ENCODE results near the gene EVPL. TPM values are rescaled to one million over a fixed set of nuclear protein-coding genes. Genes with fewer than 3 reads are reported as not detected.

EVPL gene
- total RNA-seq, 1 experiment from 2014 or later, result 58.0 TPM

- intact Hi-C loops (cut with micrococcal nuclease), result no loop called here
- peaks cover 64 to 73% of the 10 kb centered on the region in 2 experiments for H3K36me3 ChIP-seq (ENCODE audit: control insufficient read depth in 1 of 2, insufficient read depth in 2 of 2, low read length in 2 of 2)
- H3K27ac ChIP-seq (ENCODE audit: low read depth, low read length), result no peak overlapping the region
- no peaks in the 10 kb centered on the region for H4K20me1 ChIP-seq (ENCODE audit: insufficient read depth)
- TF ChIP-seq EZH2 (IDR thresholded peaks at IDR 0.05), result no peak
- RAD21 ChIA-PET (ENCODE audit: low non-redundant PET in 1 of 2, low total read pairs in 2 of 2, uncharacterized antibody in 2 of 2, unreplicated experiment in 2 of 2), result no interaction called here
- BruUV-seq (replicated peaks), result no TSS peak
- POLR2A ChIA-PET, result no interaction called here
- no peak overlapping the region for H3K9ac ChIP-seq (ENCODE audit: low read length)
- ATAC-seq (no peak), DNase-seq (ENCODE audit: low read depth, low spot score) (no peak)
- peaks cover 38% of the 10 kb centered on the region for H3K79me2 ChIP-seq (ENCODE audit: insufficient read depth, low read length)
- H3K4me1 ChIP-seq (ENCODE audit: control insufficient read depth in 1 of 2, insufficient read depth in 2 of 2, low read length in 2 of 2), result peaks cover 29% of the 10 kb centered on the region in 2 experiments
- H3K27me3 ChIP-seq (ENCODE audit: insufficient read depth, low read length), result no peaks in the 10 kb centered on the region
- no peaks in the 10 kb centered on the region for H3K9me3 ChIP-seq (ENCODE audit: control insufficient read depth in 1 of 2, insufficient read depth in 1 of 2, low read depth in 1 of 2, low read length in 2 of 2)
- H3K4me3 ChIP-seq (replicated peaks in 1 of 2; ENCODE audit: low read depth in 1 of 2, low read length in 2 of 2), result no peak overlapping the region
- CTCF ChIA-PET, result no interaction called here
- H3K4me2 ChIP-seq (ENCODE audit: low read length), result no peak overlapping the region
- H2AFZ ChIP-seq (ENCODE audit: low read depth, low read length, poor library complexity, severe bottlenecking), result no peak overlapping the region
- no peaks in the 10 kb centered on the region for H3K9me2 ChIP-seq (ENCODE audit: insufficient read depth)
Measured at GRCh38 chr17:76049239-76049638, 22.1 kb upstream of the EVPL start.

- ATAC-seq, result no peak
- H4K20me1 ChIP-seq (ENCODE audit: insufficient read depth), result no peaks in the 10 kb centered on the region
Measured at GRCh38 chr17:76048711-76049110, 21.6 kb upstream of the EVPL start.

More at GRCh38 chr17:76048711-76049110, 21.6 kb upstream of the EVPL start:
- Histone ChIP-seq H3K9ac (ENCODE audit: low read length) (no peak overlapping the region), H3K27ac (ENCODE audit: low read depth, low read length) (no peak overlapping the region), H3K4me1 (ENCODE audit: control insufficient read depth in 1 of 2, insufficient read depth in 2 of 2, low read length in 2 of 2) (peaks cover 23 to 24% of the 10 kb centered on the region in 2 experiments), H3K4me3 (replicated peaks in 1 of 2; ENCODE audit: low read depth in 1 of 2, low read length in 2 of 2) (no peak overlapping the region), H3K79me2 (ENCODE audit: insufficient read depth, low read length) (peaks cover 33% of the 10 kb centered on the region), H3K36me3 (ENCODE audit: control insufficient read depth in 1 of 2, insufficient read depth in 2 of 2, low read length in 2 of 2) (peaks cover 69 to 74% of the 10 kb centered on the region in 2 experiments), H3K9me2 (ENCODE audit: insufficient read depth) (no peaks in the 10 kb centered on the region), H2AFZ (ENCODE audit: low read depth, low read length, poor library complexity, severe bottlenecking) (no peak overlapping the region), H3K27me3 (ENCODE audit: insufficient read depth, low read length) (no peaks in the 10 kb centered on the region), H3K9me3 (ENCODE audit: control insufficient read depth in 1 of 2, insufficient read depth in 1 of 2, low read depth in 1 of 2, low read length in 2 of 2) (no peaks in the 10 kb centered on the region), H3K4me2 (ENCODE audit: low read length) (no peak overlapping the region)
- no TSS peak for BruUV-seq (replicated peaks)
- ChIA-PET CTCF (no interaction called here), RAD21 (ENCODE audit: low non-redundant PET in 1 of 2, low total read pairs in 2 of 2, uncharacterized antibody in 2 of 2, unreplicated experiment in 2 of 2) (no interaction called here), POLR2A (no interaction called here)
- TF ChIP-seq YY1 (IDR thresholded peaks at IDR 0.05; ENCODE audit: extremely low read depth, insufficient replicate concordance, low read depth, low read length) (no peak), MAX (IDR thresholded peaks at IDR 0.05) (no peak), SP1 (IDR thresholded peaks at IDR 0.05; ENCODE audit: low read depth) (no peak), ELF1 (IDR thresholded peaks at IDR 0.05; ENCODE audit: borderline replicate concordance, low read depth) (no peak), TCF7L2 (IDR thresholded peaks at IDR 0.05; ENCODE audit: borderline replicate concordance, extremely low read depth, insufficient read depth, insufficient read length) (no peak)
- DNase-seq (ENCODE audit: low read depth, low spot score), result no peak
- intact Hi-C loops (cut with micrococcal nuclease), result no loop called here
